ENCODE measurements around the gene DISC1.

GRCh38 chr1:231807541-231807940, 181.0 kb downstream of the DISC1 start:
- TF ChIP-seq EZH2phosphoT487 (IDR thresholded peaks at IDR 0.05; ENCODE audit: insufficient read depth, low read depth) (no peak), EZH2 (IDR thresholded peaks at IDR 0.05; ENCODE audit: insufficient read depth, poor library complexity, severe bottlenecking) (no peak)

All from GM23248 (cell line).